GM12801 (cell line): ENCODE data around the gene FAM222A.

ENCODE experiments used
- TF ChIP-seq, protein P1 (sequence below): IDR thresholded peaks from one replicate; pipeline ENCODE4 v1.5.1; 2011; ENCODE audit warnings: control low read depth; ENCODE audit not compliant: insufficient read length; ENCODE audit errors: extremely low read depth

FAM222A gene

DNA sequence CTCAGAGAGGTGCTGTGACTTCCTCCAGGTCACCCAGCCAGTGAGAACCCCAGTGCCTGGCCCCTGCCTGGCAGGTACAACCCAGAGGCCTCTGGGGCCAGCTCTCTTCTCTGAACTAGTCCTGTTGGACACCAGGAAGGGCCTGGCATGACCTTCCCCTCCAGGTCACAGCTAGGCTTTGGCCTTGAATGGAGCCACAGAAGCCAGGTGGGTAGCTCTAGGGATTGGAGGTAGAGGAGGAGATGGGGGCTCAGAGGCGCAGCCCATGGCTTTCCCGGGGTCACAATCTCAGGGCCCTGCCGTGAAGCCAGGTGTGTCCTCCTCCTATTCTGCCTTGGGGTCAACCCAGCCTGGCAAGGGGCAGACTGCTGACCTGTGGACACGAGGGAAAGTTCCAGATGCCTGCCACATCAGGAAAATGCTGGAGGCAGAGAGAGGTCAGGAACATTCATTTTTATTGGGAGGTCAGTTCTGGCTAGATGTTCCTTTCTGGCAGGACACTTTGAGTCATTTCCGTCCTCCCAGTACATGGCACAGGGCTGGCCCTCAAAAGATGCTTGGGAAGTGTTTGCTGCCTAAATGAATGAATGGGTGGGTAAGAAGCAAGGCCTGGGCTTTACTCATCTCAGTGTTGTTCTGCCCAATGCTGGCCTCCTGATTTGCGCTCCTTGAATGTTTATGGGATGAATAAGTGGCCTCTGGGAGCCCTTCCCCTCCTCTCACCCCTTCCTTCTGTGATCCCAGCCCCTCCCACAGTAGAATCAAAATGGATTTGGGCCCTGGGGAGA lies 25.4 kb downstream of the FAM222A start:
- TF ChIP-seq, protein P1, sequence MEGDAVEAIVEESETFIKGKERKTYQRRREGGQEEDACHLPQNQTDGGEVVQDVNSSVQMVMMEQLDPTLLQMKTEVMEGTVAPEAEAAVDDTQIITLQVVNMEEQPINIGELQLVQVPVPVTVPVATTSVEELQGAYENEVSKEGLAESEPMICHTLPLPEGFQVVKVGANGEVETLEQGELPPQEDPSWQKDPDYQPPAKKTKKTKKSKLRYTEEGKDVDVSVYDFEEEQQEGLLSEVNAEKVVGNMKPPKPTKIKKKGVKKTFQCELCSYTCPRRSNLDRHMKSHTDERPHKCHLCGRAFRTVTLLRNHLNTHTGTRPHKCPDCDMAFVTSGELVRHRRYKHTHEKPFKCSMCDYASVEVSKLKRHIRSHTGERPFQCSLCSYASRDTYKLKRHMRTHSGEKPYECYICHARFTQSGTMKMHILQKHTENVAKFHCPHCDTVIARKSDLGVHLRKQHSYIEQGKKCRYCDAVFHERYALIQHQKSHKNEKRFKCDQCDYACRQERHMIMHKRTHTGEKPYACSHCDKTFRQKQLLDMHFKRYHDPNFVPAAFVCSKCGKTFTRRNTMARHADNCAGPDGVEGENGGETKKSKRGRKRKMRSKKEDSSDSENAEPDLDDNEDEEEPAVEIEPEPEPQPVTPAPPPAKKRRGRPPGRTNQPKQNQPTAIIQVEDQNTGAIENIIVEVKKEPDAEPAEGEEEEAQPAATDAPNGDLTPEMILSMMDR: no peak

DNA sequence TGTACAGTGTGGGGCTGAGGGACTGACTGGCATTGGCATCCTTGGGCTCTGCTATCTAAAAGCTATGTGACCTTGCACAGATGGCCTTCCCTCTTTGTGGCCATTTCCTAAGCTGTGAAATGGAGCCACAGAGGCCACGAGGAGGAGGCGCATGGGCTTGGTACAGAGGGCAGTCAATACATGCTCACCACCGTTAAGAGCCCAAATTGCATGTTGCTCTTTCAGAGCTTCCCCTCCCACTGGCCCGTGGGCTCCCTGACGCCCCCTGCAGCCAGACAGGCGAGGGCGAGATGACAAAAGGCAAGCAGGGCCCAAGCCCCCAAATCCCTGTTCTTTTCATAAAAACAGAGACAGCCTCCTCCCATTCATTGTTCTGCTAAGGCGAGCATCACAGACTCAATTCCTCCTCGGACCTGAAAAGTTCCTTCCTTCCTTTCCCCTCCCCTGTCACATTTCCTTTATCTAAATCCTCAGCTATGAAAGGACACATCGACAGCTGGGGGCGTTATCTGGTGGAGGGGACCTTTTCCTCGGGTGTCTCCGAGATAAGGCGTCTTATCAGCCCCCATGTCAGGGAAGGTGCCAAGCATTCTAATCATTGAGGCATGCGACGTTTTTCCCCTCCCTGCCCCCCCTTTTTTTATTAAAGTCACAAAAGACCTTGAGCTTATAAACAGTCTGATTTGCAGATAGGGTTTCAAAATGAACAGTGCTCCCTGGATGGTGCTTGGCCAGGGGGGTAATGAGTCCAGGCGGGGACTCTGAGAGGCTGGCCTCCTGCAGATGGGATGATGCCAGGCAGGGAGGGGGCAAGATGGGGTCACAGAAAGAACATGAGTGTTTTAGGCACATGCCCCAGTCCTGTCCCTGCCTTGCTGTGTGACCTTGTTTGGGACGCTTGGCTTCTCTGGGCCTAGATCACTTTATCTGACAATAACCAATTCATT lies 26.4 kb downstream of the FAM222A start:
- TF ChIP-seq, protein P1: no peak

DNA sequence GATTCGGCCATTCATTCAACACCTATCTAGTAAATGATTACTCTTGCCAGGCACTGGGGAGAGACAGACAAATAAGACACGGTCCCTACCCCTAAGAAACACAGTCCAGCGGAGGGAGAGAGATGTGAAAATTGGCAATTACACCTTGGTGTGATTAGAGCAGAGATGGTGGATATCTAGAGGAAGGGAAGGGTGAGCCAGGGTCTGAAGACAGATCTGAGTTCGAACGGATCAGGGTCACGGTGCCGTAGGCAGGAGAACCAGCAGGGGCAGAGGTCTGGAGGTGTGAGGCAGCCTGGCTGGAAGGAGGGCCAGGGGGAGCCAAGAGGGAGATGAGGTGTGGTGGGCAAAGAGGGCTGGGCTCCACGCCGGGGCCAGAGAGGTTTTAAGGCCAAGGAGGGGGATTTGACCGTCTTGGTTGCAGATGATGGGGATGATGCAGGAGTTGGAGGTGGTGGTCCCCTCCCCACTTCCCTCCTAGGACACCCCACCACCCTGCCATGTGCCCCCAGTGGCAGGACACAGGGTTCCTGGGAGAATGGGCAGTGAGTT lies 27.1 kb downstream of the FAM222A start:
- TF ChIP-seq, protein P1: no peak

DNA sequence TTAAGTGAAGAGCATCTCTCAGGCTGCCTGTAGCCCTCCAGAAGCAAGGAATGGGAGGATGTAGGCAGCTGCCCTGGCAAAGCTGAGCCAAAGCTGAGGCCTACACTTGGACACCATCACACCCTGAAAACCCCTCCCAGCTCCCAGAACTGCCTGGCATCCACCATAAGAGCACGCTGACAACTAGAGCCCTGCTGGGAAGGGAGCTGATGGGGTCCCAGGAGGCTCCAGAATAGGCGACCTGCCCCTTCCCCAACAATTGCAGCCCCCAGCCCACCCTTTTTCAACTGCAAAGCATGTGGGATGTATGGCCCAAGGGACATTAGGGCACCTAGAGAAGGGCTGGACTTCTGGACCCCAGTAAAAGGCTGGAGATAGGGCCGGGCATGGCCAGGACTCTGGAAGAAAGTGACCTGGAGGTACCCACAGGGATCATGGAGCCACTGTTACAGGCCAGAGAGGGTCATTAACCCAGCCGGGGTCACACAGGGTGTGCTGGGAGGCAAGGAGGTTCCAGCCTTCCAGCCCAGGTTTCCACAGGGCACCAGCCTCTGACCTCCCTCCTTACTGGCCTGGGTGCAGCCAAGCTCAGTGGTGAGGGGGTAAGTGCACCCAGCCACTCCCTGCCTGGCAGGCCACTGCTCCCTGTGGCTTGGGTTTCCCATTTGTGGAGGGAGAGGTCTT lies 27.8 kb downstream of the FAM222A start:
- TF ChIP-seq, protein P1: no peak

DNA sequence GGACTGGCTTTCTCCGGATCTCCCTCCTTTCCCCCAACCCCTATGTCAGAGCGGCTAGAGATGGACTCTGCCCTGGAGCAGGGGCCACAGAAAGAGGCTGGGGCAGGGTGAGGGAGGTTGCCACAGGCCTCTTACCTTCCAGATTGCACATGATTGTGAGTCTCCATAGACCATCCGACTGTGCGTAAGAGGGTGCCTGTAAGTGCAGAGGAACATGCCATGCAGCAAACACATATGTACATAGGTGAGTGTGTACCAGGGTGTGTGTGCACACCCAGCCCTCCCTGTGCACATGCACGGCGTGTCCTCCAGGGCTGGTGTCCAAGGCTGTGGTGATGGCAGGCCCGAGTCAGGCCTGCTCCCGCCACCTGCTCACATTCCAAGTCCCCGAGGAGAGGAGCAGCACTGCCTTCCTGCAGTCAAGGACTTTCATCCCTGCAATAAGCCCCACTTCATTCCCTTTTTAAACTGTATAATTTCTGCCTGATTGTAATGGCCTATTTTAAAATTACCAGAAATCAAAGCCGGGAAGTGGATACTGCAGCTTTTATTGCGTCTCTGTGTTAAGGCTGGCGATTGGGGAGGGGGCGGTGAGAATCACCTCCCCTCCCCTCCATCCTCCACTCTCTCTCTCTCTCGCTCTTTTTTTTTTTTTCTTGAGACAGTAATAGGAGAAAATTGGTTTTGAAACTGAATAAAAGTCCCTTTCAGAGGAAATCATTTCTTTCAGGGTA lies 28.5 kb downstream of the FAM222A start:
- TF ChIP-seq, protein P1: no peak

DNA sequence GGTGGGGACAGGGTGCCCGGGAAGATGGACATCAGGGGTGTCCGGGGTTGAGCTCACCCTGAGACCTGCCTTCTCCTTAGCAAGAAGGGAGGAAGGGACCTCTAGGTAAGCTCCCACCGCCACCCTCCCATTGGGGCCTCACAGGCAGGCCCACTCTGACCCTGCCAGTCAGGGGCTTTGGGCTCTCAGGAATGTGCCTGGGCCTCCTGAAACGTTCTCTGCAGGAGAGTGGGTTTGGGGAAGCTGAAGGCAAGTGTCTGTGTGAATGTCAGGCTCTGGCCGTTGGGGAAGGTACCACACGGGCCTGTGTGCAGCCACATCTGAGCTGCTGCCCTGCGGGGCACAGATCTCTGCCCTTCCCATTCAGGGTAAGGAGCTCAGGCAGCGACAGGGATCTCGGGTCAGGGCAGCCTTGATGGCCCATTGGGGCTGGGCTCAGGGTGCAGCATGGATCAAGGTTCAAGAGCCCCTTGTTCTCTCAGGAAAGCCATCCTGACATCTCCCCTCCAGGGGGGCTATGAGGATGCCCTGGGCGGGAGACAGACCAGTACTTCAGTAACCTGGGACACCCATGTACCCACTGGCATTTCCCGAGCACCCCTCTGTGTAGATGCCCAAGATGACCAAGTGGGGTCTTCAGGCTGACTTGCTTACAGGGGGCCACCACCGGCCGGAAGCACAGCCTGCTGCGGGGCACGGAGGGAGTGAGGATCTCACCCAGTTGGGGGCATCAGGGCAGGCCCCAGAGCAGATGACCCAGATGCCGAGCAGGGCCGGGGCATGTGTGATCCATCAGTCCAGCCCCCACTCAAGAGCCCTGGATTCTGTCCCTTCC lies 29.7 kb downstream of the FAM222A start:
- TF ChIP-seq, protein P1: no peak
